Activated T-helper 1 cell treated with anti-CD3 and anti-CD28 coated beads, Interleukin-12 subunit alpha, Interleukin-12 subunit beta, Interleukin-2, Interleukin-4 antibody, amounts not matched to agents 30 ng/mL and 10 ng/mL and 1 ng/mL, durations not matched to agents 14 hours and 24 hours and 36 hours (primary cell): ENCODE data around the gene KAZN. TPM values are rescaled to one million over a fixed set of nuclear protein-coding genes. Genes with fewer than 3 reads are reported as not detected.

Experiments
- DNase-seq: peaks from one replicate; pipeline ENCODE4 v3.0.0; 2021; ENCODE audit warnings: low spot score
- H3K27ac Mint-ChIP-seq: one replicate; pipeline ENCODE4 v1.8.0; 2021; ENCODE audit warnings: mild to moderate bottlenecking, mixed read lengths
- H3K27me3 Mint-ChIP-seq: one replicate; pipeline ENCODE4 v1.8.0; 2022; ENCODE audit warnings: mild to moderate bottlenecking, moderate library complexity, mixed read lengths; ENCODE audit not compliant: insufficient read depth
- H3K36me3 Mint-ChIP-seq: one replicate; pipeline ENCODE4 v1.8.0; 2021; ENCODE audit warnings: low read depth, mixed read lengths
- H3K4me1 Mint-ChIP-seq: one replicate; pipeline ENCODE4 v1.8.0; 2021; ENCODE audit warnings: low read depth, mixed read lengths
- H3K4me3 Mint-ChIP-seq: one replicate; pipeline ENCODE4 v1.8.0; 2021; ENCODE audit warnings: mild to moderate bottlenecking, moderate library complexity, mixed read lengths
- H3K9me3 Mint-ChIP-seq: one replicate; pipeline ENCODE4 v1.8.0; 2021; ENCODE audit warnings: mixed read lengths
- intact Hi-C: fragments of 100-400 bp; cut with micrococcal nuclease; formaldehyde crosslinking; loops from one replicate; pipeline ENCODE4 v1.15.1; 2024
- total RNA-seq: library from RNA; stranded (reverse); gene quantifications from 2 replicates; pipeline ENCODE4 v1.2.3, GENCODE V29; 2022

The KAZN gene
- total RNA-seq, 1 donor from 2014 or later, result 0.54 TPM

- H3K36me3 Mint-ChIP-seq, result no peaks in the 10 kb centered on the region
- DNase-seq, result no peak
- H3K4me1 Mint-ChIP-seq, result no peaks in the 10 kb centered on the region
- H3K27me3 Mint-ChIP-seq, result peaks cover 2% of the 10 kb centered on the region
- H3K27ac Mint-ChIP-seq, result no peak overlapping the region
- intact Hi-C loops, result loop anchor here (5.0 kb wide), 2 partner anchors 269 to 324 kb away; no protein-coding TSS in a partner anchor
- no peaks in the 10 kb centered on the region for H3K9me3 Mint-ChIP-seq
- H3K4me3 Mint-ChIP-seq, result no peak overlapping the region
Measured at GRCh38 chr1:14777516-14778506, 179.3 kb downstream of the KAZN start.

GRCh38 chr1:14778541-14778897 is 180.0 kb downstream of the KAZN start:
- Mint-ChIP-seq H3K9me3 (no peaks in the 10 kb centered on the region), H3K27ac (no peak overlapping the region), H3K36me3 (no peaks in the 10 kb centered on the region), H3K4me1 (no peaks in the 10 kb centered on the region), H3K27me3 (peaks cover 2% of the 10 kb centered on the region), H3K4me3 (no peak overlapping the region)
- DNase-seq, result no peak
- intact Hi-C loops, result loop anchor here (5.0 kb wide), 2 partner anchors 269 to 324 kb away; no protein-coding TSS in a partner anchor

DNA sequence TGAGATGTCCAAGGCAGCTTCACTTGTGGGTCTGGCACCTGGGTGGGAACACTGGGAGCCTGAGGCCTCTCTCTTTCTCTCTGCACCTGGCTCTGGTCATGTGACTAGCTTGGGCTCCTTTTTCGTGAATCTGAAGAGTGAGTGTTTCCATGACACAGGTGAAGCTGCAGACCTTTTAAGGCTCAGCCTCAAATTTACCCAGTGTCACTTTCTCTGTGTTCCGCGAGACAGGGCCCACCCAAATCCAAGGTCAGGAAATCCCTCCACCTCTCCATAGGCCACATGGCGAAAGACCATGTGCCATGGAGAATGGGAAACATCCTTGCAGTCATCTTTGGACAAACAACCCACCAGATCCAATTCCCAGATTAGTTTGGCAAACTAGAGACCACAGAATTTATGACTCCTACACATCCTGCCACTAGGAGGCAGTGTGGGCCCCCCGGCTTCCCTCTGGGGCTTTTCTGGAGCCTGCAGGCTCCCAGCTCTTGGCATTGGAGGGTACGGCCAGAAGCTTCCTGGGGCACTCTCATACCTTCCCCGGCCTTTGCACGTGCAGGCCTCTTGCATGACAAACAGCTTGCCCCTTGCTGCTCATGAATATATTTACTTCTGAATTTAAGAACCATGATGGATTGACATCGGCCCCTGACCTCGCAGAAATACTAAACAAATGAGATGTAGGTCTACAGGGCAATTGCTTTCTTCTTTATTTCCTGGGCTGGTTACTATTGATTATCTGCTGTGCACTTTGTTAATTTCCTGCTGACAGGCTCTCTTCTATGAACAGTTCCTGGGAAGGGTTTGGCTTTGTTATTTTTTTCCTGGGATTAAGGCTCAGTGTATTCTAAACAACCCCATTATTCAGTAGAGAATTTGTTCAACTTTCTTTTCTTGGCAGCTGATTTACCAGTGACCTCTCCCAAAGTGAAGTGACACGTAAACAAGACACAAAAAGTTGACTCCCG is 180.7 kb downstream of the KAZN start:
- intact Hi-C loops, result loop anchor here (5.0 kb wide), 2 partner anchors 268 to 323 kb away; no protein-coding TSS in a partner anchor
- no peaks in the 10 kb centered on the region for H3K9me3 Mint-ChIP-seq
- H3K36me3 Mint-ChIP-seq, result no peaks in the 10 kb centered on the region
- no peak overlapping the region for H3K4me3 Mint-ChIP-seq
- DNase-seq, result no peak
- H3K27ac Mint-ChIP-seq, result no peak overlapping the region
- H3K27me3 Mint-ChIP-seq, result peaks cover 2% of the 10 kb centered on the region
- H3K4me1 Mint-ChIP-seq, result no peaks in the 10 kb centered on the region

DNA sequence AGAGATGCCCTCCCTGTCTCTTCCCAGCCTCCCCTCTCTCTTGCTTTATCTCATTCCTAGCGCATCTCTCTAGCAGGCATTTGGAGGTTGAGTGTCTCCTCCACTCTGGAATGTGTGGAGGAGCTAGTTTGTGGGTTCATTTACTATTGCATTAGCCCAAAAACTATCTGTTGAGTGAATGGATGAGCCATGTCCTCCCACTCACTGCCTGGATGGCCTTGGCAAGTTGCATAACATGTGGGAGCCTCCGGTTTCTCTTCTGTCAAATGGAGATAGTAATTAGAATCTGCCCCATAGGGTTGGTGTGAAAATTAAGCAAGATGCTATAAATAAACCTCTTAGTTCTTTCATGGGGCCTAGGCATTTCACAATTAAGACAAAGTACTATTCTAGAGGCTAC is 181.8 kb downstream of the KAZN start:
- Mint-ChIP-seq H3K27ac (no peak overlapping the region), H3K4me3 (no peak overlapping the region), H3K36me3 (no peaks in the 10 kb centered on the region), H3K4me1 (no peaks in the 10 kb centered on the region), H3K9me3 (no peaks in the 10 kb centered on the region), H3K27me3 (peaks cover 2% of the 10 kb centered on the region)
- intact Hi-C loops, result no loop called here
- DNase-seq, result no peak

- H3K36me3 Mint-ChIP-seq, result no peaks in the 10 kb centered on the region
- no peak overlapping the region for H3K4me3 Mint-ChIP-seq
- intact Hi-C loops, result no loop called here
- DNase-seq, result no peak
- H3K27me3 Mint-ChIP-seq, result peaks cover 2% of the 10 kb centered on the region
- no peaks in the 10 kb centered on the region for H3K9me3 Mint-ChIP-seq
- no peaks in the 10 kb centered on the region for H3K4me1 Mint-ChIP-seq
- H3K27ac Mint-ChIP-seq, result no peak overlapping the region
Measured at GRCh38 chr1:14781811-14782210, 183.3 kb downstream of the KAZN start.

DNA sequence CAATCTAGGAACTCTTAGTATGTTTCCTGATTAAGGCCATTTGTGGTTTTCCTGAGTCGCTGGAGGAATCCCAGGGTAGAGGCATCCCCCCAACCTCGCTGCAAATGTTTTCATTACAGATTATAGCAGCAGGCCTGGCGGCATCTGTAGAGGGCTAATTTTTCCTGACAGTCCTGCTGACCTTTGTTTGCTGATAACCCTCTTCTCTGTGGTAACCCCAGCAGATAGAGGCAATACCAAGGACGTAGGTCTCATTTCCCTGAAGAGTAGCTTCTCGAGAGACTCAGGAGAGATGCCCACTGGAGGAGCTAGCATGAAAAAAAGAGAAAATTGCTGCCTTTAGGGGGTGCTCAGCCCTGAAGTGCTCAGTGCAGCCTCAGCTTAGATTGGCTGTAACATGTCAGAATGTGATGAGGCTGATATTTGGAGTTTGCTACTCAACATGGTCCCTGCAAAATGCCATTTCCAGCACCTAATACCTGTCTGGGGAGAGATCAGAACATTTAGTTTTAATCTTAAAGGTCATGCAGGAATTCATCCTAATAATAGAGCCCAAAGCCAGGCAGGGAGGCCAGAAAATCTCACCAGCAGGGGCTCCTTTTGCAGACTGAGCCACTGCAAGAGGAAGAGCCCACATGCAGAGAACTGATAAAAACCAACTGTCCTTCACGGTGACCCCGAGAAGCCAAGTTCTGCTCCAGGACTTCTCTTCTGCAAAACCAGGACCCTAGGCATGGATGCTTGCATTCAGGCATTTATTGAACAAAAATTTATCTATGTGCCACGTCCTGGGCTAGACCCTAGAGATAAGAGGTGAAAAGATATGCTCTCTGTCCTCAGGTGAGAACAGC is 184.5 kb downstream of the KAZN start:
- H3K4me3 Mint-ChIP-seq, result no peak overlapping the region
- no peaks in the 10 kb centered on the region for H3K9me3 Mint-ChIP-seq
- no peaks in the 10 kb centered on the region for H3K4me1 Mint-ChIP-seq
- no peak overlapping the region for H3K27ac Mint-ChIP-seq
- DNase-seq, result no peak
- H3K36me3 Mint-ChIP-seq, result no peaks in the 10 kb centered on the region
- intact Hi-C loops, result no loop called here
- peaks cover 2% of the 10 kb centered on the region for H3K27me3 Mint-ChIP-seq

DNA sequence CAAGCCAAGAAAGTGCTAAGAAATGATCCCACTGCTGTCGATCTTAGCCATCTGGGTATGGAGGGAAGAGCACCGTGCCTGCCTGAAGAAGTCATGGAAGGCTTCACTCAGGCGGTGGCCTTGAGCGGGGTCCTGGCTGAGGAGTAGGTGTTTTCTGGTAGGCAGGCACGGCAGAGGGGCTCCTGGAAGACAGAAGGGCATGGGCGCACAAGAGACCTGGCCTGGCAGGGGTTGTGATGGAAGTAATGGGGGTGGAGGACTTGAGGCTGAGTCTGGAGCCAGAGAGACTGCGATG is 185.1 kb downstream of the KAZN start:
- Mint-ChIP-seq H3K4me1 (no peaks in the 10 kb centered on the region), H3K27ac (no peak overlapping the region), H3K4me3 (no peak overlapping the region), H3K9me3 (no peaks in the 10 kb centered on the region), H3K36me3 (no peaks in the 10 kb centered on the region), H3K27me3 (peaks cover 2% of the 10 kb centered on the region)
- intact Hi-C loops, result no loop called here
- DNase-seq, result no peak

DNA sequence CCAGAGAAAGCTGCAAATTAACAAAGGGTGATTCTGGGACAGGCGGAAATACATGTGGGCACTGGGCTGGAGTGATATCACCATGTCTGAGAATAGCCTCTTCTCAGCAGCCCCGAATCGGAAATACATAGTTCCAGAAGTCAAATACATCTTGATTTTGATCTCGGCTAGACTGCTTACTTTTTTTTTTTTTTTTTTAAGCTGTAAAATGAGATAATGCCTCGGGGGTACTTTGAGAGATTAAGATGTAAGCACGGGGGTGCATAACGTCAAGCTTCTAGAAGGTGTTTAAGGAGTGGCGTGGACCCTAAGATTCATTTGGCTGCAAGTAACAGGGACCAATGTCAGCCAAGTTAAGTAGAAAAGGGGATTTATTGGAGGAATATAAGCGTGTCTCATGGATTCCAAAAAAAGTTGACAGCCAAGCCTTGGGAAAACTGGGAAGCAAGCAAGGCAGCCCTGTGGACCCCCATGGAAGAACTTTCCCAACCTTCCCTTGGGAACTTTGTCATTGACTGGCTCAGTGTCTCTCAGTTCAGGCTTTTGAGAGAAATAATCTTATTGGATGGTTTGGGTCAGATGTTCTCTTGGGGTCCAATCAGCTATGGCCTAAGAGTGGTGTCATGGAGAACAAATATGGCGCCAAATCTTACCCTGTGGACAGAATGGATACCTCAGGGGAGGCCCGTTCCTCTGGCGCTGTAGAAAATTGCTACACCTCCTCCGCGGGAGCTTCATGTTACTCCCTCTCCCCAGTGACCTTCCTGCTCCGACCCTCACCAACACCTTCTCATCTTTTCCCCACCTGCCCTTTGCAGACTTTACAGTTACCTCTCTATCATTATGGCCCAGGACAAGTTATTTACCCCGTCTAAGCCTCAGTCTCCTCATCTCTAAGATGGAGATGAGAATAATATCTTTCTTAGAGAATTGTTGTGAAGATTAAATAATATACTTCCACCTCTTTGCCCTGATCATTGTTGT is 186.6 kb downstream of the KAZN start:
- intact Hi-C loops, result no loop called here
- Mint-ChIP-seq H3K4me3 (no peak overlapping the region), H3K36me3 (no peaks in the 10 kb centered on the region), H3K27me3 (peaks cover under 1% of the 10 kb centered on the region), H3K9me3 (no peaks in the 10 kb centered on the region), H3K27ac (no peak overlapping the region), H3K4me1 (no peaks in the 10 kb centered on the region)
- DNase-seq, result no peak

GRCh38 chr1:14786109-14786675 is 187.7 kb downstream of the KAZN start:
- intact Hi-C loops, result no loop called here
- H3K9me3 Mint-ChIP-seq, result no peaks in the 10 kb centered on the region
- no peaks in the 10 kb centered on the region for H3K27me3 Mint-ChIP-seq
- no peak for DNase-seq
- no peak overlapping the region for H3K4me3 Mint-ChIP-seq
- H3K4me1 Mint-ChIP-seq, result no peaks in the 10 kb centered on the region
- no peaks in the 10 kb centered on the region for H3K36me3 Mint-ChIP-seq
- no peak overlapping the region for H3K27ac Mint-ChIP-seq

DNA sequence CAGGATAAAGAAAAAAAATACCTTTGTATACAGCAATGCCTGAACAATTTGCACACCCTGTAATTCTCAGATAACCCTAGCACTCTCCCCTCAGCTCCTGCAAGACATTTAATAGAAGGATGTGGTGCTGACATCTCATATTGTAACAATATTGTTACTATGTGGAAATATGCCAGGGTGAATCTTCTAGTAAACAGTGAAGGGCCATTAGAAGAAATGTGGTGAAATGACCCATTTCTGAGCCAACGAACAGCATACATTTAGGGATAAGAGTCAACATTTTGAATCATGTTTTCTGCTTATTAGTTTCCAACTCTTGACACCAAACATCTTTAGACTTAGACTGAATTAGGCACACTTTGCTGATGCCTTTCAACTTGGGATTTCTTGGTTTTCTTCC is 188.2 kb downstream of the KAZN start:
- DNase-seq, result no peak
- intact Hi-C loops, result no loop called here
- Mint-ChIP-seq H3K9me3 (no peaks in the 10 kb centered on the region), H3K4me3 (no peak overlapping the region), H3K27ac (no peak overlapping the region), H3K36me3 (no peaks in the 10 kb centered on the region), H3K4me1 (no peaks in the 10 kb centered on the region), H3K27me3 (no peaks in the 10 kb centered on the region)

GRCh38 chr1:14787604-14788003 is 189.1 kb downstream of the KAZN start:
- Mint-ChIP-seq H3K27ac (no peak overlapping the region), H3K4me3 (no peak overlapping the region), H3K36me3 (no peaks in the 10 kb centered on the region), H3K27me3 (no peaks in the 10 kb centered on the region), H3K4me1 (no peaks in the 10 kb centered on the region), H3K9me3 (no peaks in the 10 kb centered on the region)
- intact Hi-C loops, result no loop called here
- no peak for DNase-seq
